Frontal cortex (tissue), 4 donors: Measurements from ENCODE around the gene CZIB. TPM values are rescaled to one million over a fixed set of nuclear protein-coding genes. Genes with fewer than 3 reads are reported as not detected.
A peak's percentile ranks its signal among the peaks of the same experiment; 100 is the strongest.
"Not testable (repeated sequence)": the region's sequence is repeated elsewhere in the genome, so short reads cannot be mapped to it uniquely, and the experiment has no call there.

Experiments
- DNase-seq, 2 donors: peaks; one replicate each; pipeline ENCODE4 v3.0.0; 2012; ENCODE audit warnings: low spot score in 2 of 2
- FAIRE-seq: peaks from 2 replicates; lab custom pipeline; 2012; peaks lifted over from hg19 to GRCh38; lab: Jason Lieb, UNC
- total RNA-seq: library from RNA; depleted of rRNA; stranded (reverse); fragments of >200 nt; gene quantifications from one replicate; pipeline ENCODE4 v1.2.3, GENCODE V29; 2014
- donor health status: control.
- donor health status: control.
- donor health status: control.

CZIB gene
- total RNA-seq, 1 donor from 2014 or later = 42.4 TPM

DNA sequence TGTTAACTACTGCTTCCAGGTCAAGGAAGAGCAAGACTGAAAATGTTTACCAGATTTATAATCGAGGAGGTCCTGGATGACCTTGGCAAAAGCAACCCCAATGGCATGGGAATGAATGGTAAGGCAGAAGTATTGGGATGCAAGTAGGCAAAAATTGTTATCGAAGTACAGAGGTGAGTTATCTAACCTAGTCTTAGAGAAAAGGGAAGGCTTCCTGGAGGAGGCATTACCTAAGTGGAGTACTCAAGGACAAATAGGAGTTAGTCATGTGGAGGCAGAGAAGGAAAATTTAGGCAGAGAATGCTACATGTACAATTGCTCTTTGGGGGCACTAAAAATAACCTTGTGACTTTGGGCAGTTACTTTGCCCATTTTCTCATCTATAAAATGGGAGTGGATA lies 21.4 kb upstream of the CZIB start:
- no peak for FAIRE-seq
- no peak for DNase-seq

DNA sequence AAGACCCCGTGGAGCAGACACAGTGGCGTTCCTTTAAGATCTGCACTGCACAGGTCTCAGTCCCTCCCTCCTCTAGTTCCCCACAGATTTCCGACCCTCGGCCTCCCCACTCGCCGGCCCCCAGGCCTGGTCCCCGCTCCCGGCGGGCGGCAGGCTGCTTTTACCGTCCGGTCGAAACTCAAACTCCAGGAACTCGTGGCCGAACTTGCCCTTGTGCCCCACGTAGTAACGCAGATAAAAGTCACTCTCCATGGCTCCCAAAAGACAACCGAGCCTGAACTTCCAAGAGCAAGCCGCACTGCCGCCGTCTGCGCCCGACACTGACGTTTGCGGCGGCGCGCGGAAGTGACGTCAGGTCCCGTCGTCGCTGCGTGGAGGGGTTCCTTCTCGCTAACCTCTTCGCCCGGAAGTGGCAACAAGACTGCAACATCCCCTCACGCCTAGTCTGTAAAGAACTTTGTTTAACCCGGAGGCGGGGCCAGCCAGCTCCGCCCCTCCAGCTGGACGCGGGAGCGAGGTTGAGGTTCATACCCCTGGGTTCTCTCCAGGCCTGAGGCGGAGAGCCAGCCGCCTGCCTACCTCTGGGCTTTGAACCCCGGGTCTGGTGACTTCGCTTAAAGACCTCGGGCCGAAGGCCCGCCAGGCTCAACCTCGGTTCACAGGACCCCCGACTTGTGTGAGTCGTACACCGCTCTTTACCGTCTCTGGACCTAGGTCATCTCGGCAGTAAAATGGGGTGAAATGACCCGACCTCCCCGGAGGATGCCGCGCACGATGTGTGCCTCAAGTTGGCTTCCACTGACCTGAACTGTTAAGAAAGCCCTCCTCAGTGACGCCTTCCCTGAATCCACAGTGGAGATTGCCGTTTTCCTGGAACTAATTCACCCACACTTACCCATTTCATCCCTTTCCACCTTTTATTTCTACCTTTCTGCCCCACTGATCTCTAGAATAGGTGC lies 18.0 kb upstream of the CZIB start, which contains the start of gene MAGOH:
Gene MAGOH, minus strand, starts transcription at position 322 of the 959 bp plus-strand sequence. Its CDS starts 70 bp downstream, at position 252.
- peak; percentile 83 to 97 for DNase-seq
- FAIRE-seq = no peak

DNA sequence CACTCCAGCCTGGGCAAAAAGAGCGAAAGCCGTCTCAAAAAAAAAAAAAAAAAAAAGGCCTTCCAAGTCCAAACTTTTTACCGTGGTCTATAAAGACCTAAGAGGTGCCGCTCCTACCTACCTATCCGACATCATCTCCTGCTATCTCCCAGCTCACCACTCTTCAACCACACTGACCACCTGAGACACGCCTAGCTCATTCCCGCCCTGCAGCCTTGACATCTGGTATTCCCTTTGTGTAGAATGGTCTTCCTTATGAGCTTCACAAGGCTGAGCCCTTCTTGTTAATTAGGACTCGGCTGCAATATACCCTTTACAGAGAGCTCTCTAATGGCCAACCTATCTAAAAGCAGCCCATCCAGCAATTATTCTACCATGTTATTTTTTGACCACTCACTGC lies 17.2 kb upstream of the CZIB start:
- FAIRE-seq (no peak), DNase-seq (no peak)

DNA sequence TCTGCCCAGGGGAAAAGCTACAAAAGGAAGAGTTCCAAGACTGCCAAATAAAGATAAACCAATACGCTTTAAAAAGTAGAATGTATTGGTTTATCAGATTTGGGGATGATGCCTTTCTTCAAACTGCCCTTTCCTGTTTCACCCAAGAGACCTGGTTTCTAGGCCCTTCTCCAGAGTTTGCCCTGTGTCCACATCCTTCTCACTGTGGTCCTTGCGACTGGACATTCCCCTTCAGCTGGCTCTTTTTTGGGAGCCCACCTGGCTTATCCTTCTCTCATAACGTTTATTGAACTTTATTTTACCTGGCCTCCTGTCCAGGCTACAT lies 490 bp upstream of the CZIB start:
- no peak for DNase-seq
- FAIRE-seq = no peak

DNA sequence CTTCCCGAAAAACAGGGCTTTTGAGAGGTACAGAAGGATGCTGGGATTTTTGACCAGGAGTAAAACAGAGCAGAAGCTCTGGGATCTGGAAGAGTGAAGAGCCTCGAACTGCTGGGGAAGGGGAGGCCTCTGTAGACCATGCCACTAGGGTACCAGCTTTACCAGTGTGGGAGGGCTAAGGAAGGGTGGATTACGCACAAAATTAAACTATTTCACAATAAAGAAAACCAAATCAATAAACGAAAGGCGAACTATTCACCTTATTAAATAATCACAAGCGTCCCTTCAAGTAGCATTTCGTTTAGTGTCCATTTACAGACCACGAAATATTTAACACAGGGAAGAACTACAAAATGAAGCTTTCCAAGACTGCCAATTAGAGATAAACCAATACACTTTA lies 723 bp downstream of the CZIB start:
- no peak for FAIRE-seq
- no peak for DNase-seq

DNA sequence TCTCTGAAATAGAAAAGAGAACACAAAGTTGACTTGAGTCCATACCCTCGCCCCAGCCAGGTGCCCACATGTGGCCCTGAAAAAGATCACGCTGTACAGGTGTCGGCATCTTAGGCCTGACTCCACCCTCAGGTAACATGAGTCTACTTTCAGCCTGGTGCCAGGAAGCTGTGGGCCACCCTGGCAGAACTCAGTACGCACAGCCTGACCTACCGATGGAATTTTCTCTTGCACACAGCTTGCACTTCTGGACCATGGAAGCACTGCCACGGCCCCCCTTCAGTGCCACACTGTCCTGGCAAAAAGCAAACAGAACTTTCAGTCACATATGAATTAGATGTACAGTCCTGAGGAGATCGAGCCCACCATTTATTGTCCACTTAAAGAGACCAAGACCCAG lies 2.2 kb downstream of the CZIB start:
- FAIRE-seq (no peak), DNase-seq (no peak)

DNA sequence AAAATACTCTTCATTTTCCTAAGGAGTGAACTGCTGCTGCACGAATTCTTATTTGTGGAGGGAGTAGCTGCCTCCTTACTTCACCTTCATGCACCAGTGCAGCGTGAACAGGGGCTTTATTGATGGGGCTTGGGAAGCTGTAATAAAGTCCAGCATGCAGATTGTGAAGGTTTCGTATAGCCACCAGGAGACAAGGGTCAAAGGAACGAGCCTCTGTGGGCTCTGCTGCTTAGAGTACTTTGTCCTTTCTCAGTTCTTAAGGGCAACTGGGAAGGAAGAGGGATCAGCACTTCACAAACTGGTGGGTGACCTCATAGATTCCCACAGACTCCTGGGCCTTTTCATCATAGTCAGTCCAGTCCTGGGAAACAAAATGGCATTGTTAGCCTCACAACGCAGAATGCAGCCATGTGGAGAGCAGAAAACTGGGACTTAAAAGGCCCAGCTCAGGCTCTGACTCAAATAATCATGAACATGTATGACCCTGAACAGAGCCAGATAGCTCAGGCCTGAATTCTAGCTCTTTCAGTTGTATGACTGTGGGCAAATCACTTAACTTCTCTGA lies 6.0 kb downstream of the CZIB start:
- no peak for DNase-seq

DNA sequence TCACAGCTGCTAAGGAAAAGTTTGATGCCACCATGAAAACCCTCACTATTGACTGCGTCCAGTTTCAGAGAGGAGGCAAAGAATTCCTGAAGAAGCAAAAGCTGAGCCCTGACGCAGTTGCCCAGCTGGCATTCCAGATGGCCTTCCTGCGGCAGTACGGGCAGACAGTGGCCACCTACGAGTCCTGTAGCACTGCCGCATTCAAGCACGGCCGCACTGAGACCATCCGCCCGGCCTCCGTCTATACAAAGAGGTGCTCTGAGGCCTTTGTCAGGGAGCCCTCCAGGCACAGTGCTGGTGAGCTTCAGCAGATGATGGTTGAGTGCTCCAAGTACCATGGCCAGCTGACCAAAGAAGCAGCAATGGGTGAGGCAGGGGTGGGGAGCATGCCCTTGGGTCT lies 9.5 kb downstream of the CZIB start:
- FAIRE-seq (no peak), DNase-seq (no peak)

More for the DNA sequence above, 6.0 kb downstream of the CZIB start:
- no peak for FAIRE-seq

DNA sequence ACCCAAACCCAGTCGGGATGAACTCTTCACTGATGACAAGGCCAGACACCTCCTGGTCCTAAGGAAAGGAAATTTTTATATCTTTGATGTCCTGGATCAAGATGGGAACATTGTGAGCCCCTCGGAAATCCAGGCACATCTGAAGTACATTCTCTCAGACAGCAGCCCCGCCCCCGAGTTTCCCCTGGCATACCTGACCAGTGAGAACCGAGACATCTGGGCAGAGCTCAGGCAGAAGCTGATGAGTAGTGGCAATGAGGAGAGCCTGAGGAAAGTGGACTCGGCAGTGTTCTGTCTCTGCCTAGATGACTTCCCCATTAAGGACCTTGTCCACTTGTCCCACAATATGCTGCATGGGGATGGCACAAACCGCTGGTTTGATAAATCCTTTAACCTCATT lies 10.1 kb downstream of the CZIB start:
- DNase-seq = no peak
- no peak for FAIRE-seq

DNA sequence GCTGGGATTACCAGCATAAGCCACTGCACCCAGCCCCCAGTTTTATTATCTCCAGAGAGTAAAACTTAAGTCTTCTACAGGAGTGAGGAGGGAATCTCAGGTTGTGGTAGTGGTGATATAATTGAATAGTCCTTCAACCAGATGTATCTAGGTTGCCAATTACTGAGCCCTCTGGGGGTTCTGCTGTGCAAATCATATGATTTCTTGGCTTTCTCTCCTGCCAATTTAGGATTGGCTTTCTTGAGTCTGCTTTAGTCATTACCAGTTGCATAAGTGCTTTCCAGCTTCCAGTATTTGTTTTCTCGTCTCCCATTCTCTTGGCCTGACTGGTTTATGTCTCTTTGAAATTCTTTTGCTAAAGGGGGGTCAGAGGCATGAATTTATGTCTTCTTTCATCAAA lies 12.7 kb downstream of the CZIB start:
- FAIRE-seq (no peak), DNase-seq (no peak)

DNA sequence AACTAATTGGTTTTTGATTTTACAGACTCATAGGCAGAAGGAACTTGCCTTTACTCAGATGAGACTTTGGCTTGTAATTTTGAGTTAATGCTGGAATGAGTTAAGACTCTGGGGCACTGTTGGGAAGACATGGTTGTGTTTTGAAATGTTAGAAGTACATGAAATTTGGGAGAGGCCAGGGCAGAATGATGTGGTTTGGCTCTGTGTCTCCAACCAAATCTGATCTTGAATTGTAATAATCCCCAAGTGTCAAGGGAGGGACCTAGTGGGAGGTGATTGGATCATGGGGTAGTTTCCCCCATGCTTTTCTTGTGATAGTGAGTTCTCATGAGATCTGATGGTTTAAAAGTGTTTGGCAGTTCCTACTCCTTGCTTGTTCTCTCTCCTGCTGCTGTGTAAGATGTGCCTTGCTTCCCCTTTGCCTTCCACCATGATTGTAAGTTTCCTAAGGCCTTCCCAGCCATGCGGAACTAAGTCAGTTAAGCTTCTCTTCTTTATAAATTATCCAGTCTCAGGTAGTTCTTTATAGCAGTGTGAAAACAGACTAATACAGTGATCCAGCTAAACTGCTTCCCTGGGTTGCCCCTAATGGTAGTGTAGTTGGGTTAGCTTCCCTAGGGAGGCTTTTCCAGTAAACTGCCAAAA lies 13.6 kb downstream of the CZIB start:
- DNase-seq (no peak), FAIRE-seq (no peak)

DNA sequence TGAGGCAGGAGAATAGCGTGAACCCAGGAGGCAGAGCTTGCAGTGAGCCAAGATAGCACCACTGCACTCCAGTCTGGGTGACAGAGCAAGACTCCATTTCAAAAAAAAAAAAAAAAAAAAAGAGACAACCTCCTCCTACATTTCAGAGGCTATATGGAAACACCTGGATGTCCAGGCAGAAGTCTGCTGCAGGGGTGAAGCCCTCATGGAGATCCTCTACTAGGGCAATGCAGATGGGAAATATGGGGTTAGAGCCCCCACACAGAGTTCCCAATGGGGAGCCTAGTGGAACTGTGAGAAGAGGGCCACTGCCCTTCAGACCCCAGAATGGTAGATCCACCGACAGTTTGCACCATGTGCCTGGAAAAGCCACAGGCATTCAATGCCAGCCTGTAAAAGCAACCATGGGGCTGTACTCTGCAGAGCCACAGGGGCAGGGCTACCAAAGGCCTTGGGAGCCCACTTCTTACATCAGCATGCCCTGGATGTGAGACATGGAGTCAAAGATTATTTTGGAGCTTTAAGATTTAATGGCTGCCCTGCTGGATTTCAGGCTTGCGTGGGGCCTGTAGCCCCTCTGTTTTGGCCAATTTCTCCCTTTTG lies 14.2 kb downstream of the CZIB start:
- FAIRE-seq = not testable (repeated sequence)

DNA sequence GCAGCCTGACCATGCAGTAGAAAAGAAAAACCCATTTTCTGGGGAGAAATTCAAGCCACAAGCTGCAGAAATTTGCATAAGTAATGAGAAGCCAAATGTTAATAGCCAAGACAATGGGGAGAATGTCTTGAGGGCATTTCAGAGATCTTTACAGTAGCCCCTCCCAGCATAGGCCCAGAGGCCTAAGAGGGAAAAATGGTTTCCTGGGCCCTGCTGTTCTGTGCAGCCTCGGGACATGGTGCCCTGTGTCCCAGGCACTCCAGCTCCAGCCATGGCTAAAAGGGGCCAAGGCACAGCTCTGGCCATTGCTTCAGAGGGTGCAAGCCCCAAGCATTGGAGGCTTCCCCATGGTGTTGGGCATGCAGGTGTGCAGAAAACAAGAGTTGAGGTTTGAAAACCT lies 14.9 kb downstream of the CZIB start:
- FAIRE-seq, DNase-seq: not testable (repeated sequence)

More for the DNA sequence above, 14.2 kb downstream of the CZIB start:
- not testable (repeated sequence) for DNase-seq

DNA sequence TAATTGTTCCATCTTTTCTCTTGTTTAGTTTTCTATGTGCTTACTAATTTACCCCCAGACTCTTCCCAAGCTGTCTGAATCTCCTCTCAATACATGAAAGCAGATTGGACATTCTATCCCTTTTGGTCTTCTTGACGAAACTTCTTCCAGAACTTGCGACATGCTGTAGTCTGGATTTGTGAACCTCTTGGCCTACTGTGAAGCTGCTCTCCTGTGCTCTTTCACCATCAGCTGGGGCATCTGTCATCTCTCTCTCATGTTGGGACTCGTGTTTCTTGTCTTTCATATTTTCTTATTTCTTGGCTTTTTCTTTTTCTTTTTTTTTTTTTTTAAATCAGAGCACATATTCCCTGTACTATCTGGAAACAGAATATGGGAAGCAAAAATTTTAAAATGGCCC lies 17.0 kb downstream of the CZIB start:
- no peak for DNase-seq
- no peak for FAIRE-seq

DNA sequence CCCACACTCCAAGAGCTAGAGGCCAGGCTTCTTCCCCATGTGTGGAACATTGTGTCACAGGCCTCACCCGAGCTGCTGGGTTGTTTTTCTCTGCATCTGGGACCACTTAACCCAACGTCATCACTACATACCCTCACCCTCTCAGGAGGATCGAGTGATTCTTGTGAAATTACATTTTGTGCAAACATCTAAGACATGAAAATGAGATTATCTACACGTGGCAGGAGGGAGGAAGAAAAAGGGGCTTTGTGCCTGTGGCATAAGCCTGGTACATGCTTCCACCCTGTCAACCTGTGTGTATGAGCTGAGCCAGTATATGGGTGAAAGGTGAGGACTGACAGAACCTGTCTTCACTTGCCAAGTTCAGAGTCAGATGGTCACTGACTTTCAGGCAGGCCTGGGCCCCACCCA lies 22.2 kb downstream of the CZIB start:
- FAIRE-seq (no peak), DNase-seq (no peak)

DNA sequence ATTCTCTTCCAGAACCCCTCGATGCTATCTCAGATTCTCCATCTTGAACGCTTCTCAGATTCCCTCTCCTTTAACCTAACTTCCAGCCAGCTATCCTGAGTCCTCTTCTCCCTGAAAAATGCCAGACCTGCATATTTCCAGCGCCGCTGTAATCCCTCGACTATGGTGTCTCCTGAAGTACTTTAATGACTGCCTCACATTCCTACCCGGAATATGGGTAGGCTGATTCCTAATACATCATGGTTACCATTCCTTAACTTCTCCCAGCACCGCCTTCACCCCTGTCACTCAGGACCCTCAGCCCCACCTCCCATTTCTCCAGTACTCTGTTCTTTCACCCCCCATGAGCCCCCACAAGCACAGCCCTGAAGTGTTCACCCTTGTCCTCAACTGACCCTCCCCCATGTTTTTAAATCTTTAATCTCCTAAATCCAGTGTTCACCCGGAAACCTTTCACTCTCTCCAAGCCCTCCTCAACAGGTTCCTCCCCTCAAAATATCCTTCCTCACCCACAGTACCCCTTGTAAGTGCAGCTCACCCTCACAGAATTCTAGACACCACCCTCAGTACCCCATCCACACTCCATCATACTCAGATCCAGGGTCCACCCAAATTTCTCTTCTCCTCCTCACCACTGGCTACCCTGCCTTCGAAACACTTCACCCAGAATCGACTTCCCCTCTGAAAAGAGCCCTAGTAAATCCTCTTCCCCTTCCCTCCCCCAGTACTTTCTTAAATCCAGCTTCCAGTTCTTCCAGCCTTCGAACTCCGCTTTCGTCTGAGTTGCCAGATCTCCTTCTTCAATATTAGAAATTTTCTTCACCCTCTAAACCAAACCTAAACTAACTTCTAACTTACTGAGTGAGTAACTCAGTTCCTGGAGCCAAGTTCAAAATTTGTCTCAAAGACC lies 22.9 kb downstream of the CZIB start:
- FAIRE-seq (no peak), DNase-seq (no peak)

DNA sequence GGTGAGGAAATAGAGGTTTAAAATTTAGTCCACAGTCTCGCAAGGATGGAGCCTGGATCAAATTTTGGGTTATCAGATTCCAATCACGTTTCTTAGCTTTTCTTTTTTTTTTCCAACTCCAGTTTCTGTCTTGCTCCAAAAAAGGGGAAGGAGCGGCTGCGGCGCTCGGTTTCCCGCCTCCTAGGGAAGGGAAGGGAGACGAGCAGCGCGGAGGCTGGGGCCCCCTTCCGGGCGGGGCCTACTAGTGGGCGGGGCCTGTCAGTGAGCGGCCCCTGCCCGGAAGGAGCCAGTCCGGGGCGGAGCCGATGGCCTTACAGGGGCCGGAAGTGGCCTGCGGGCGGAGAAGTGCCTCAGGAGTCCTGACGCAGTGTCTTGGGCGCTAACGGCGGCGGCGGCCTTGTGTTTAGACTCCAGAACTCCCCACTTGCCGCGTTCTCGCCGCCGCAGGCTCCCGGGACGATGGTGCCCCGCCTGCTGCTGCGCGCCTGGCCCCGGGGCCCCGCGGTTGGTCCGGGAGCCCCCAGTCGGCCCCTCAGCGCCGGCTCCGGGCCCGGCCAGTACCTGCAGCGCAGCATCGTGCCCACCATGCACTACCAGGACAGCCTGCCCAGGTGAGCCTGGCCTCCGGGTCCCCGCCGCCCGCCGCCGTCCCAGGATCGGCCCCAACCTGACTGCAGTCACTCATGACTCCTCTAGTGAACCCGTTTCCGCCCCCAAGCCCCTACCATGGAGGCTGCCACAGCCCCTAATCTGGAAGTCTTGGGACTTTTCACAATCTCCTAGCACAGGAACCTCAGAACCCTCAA lies 23.7 kb downstream of the CZIB start, which contains the start of gene CPT2:
Gene CPT2, plus strand, starts transcription at position 340 of the 806 bp plus-strand sequence. Its CDS starts 120 bp downstream, at position 460.
- DNase-seq = peak; percentile 93 to 98
- no peak for FAIRE-seq

DNA sequence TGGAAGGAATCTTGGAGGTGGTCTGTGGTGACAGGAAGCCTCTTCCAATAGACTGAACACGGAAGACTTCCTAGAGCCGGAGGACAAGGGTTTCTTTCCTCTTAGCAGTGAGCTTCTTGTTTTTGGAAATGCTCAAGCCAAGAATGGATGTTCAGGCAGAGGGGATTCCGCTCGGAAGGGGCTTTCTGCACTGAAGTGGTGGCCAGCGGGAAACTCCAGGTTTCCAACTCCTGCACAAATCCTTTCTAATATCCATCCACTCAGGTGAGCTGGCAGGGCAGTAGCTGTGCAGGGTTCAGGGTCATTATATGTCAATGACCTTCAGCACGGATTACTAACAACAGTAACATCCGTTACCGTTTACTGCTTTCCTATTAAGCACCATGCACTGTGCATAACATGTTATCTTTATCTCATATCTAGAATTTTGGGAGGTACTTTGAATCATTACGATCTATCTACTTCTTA lies 24.4 kb downstream of the CZIB start:
- DNase-seq = no peak
- no peak for FAIRE-seq
